Mesenchymal stem cell (in vitro differentiated cells and primary cell): Measurements from ENCODE around the gene CEP68.

Experiments
- DNase-seq: peaks from one replicate; pipeline ENCODE4 v3.0.0-alpha.2; 2013
- H2AFZ ChIP-seq: one replicate; pipeline ENCODE4 v1.6.1; 2013; ENCODE audit warnings: low read depth, mild to moderate bottlenecking, control low read depth, inconsistent platforms, low read length, moderate library complexity
- H2AK5ac ChIP-seq: 2 replicates; pipeline ENCODE4 v1.6.1; 2013; ENCODE audit warnings: low read length, moderate library complexity, mild to moderate bottlenecking, inconsistent platforms; ENCODE audit not compliant: severe bottlenecking
- H2BK120ac ChIP-seq: one replicate; pipeline ENCODE4 v1.6.1; 2013; ENCODE audit warnings: low read depth, mild to moderate bottlenecking, inconsistent platforms, low read length, moderate library complexity
- H2BK12ac ChIP-seq, 2 experiments: one replicate each; pipeline ENCODE4 v1.6.1; 2013; ENCODE audit warnings: inconsistent platforms in 2 of 2, low read length in 2 of 2, mild to moderate bottlenecking in 2 of 2, moderate library complexity in 2 of 2, control low read depth in 1 of 2
- H2BK15ac ChIP-seq: one replicate; pipeline ENCODE4 v1.6.1; 2013; ENCODE audit warnings: mild to moderate bottlenecking, low read depth, inconsistent platforms; ENCODE audit not compliant: poor library complexity, severe bottlenecking
- H2BK5ac ChIP-seq: 2 replicates; pipeline ENCODE4 v1.6.1; 2013; ENCODE audit warnings: low read depth, mild to moderate bottlenecking, low read length, control low read depth, inconsistent platforms; ENCODE audit not compliant: poor library complexity, severe bottlenecking
- H3K14ac ChIP-seq, 2 experiments: one replicate each; pipeline ENCODE4 v1.6.1; 2013; ENCODE audit warnings: inconsistent platforms in 2 of 2, low read length in 2 of 2, control low read depth in 1 of 2, mild to moderate bottlenecking in 1 of 2, moderate library complexity in 1 of 2
- H3K18ac ChIP-seq, 2 experiments: one replicate each; pipeline ENCODE4 v1.6.1; 2013; ENCODE audit warnings: inconsistent platforms in 2 of 2, low read length in 2 of 2, control low read depth in 1 of 2, low read depth in 1 of 2, mild to moderate bottlenecking in 1 of 2
- H3K23ac ChIP-seq, 2 experiments: one replicate each; pipeline ENCODE4 v1.6.1; 2013; ENCODE audit warnings: inconsistent platforms in 2 of 2, low read length in 2 of 2, mild to moderate bottlenecking in 2 of 2, moderate library complexity in 2 of 2, control low read depth in 1 of 2
- H3K27ac ChIP-seq: 2 replicates; pipeline ENCODE4 v1.5.1; 2013; ENCODE audit warnings: mild to moderate bottlenecking, moderate library complexity, low read length, control low read depth, inconsistent platforms; ENCODE audit not compliant: poor library complexity, severe bottlenecking
- H3K27me3 ChIP-seq, 2 experiments: 2 replicates each; pipeline versions ENCODE4 v1.6.1 to v1.7.0; 2013; ENCODE audit warnings: low read length in 2 of 2, mild to moderate bottlenecking in 2 of 2, moderate library complexity in 2 of 2, control low read depth in 1 of 2, inconsistent platforms in 1 of 2; ENCODE audit not compliant: control insufficient read depth in 1 of 2, insufficient read depth in 1 of 2
- H3K36me3 ChIP-seq, 2 experiments: 2 replicates each; pipeline versions ENCODE4 v1.6.1 to v1.7.0; 2013; ENCODE audit warnings: low read length in 2 of 2, control low read depth in 1 of 2, inconsistent platforms in 1 of 2, low read depth in 1 of 2, mild to moderate bottlenecking in 1 of 2; ENCODE audit not compliant: insufficient read depth in 2 of 2, control insufficient read depth in 1 of 2
- H3K4ac ChIP-seq, 2 experiments: one replicate each; pipeline ENCODE4 v1.6.1; 2013; ENCODE audit warnings: inconsistent platforms in 2 of 2, low read length in 2 of 2, mild to moderate bottlenecking in 2 of 2, moderate library complexity in 2 of 2, control low read depth in 1 of 2, low read depth in 1 of 2
- H3K4me1 ChIP-seq: 2 replicates; pipeline ENCODE4 v1.6.1; 2013; ENCODE audit warnings: low read depth, low read length, control low read depth; ENCODE audit not compliant: control insufficient read depth, insufficient read depth
- H3K4me2 ChIP-seq: 2 replicates; pipeline ENCODE4 v1.6.1; 2013; ENCODE audit warnings: low read length, mild to moderate bottlenecking, inconsistent platforms; ENCODE audit not compliant: poor library complexity, severe bottlenecking
- H3K4me3 ChIP-seq, 2 experiments: 2 replicates each; pipeline versions ENCODE4 v1.5.1 to v1.7.0; 2013; ENCODE audit warnings: low read length in 2 of 2, mild to moderate bottlenecking in 2 of 2, control low read depth in 1 of 2, low read depth in 1 of 2; ENCODE audit not compliant: insufficient read depth in 1 of 2
- H3K79me1 ChIP-seq: replicated peaks from 2 replicates; pipeline ENCODE4 v1.6.1; 2013; ENCODE audit warnings: mild to moderate bottlenecking, control low read depth, low read length, inconsistent platforms; ENCODE audit not compliant: poor library complexity, severe bottlenecking
- H3K9ac ChIP-seq: 2 replicates; pipeline ENCODE4 v1.7.0; 2013; ENCODE audit warnings: mild to moderate bottlenecking, low read length, moderate library complexity
- H3K9me3 ChIP-seq: 2 replicates; pipeline ENCODE4 v1.7.0; 2013; ENCODE audit warnings: mild to moderate bottlenecking, low read length; ENCODE audit not compliant: control insufficient read depth
- H4K8ac ChIP-seq: one replicate; pipeline ENCODE4 v1.6.1; 2013; ENCODE audit warnings: inconsistent platforms, mild to moderate bottlenecking, low read length, moderate library complexity
- H4K91ac ChIP-seq: one replicate; pipeline ENCODE4 v1.6.1; 2013; ENCODE audit warnings: mild to moderate bottlenecking, low read length, inconsistent platforms
- WGBS: methylation state at CpG from one replicate; pipeline ENCODE4 v1.1.7; 2013; ENCODE audit warnings: mixed read lengths; 5-methylcytosine and 5-hydroxymethylcytosine counted together

The CEP68 gene

GRCh38 chr2:65043001-65043400 lies 13.2 kb upstream of the CEP68 start:
- Histone ChIP-seq H3K23ac (no peak overlapping the region), H3K79me1 (no peaks in the 10 kb centered on the region), H2BK12ac (no peak overlapping the region), H2BK15ac (no peak overlapping the region), H3K4me2 (no peak overlapping the region), H3K4ac (no peak overlapping the region), H2AFZ (no peak overlapping the region), H3K27ac (no peak overlapping the region), H3K9me3 (peaks cover 10% of the 10 kb centered on the region), H3K14ac (no peak overlapping the region), H3K4me1 (peaks cover 8% of the 10 kb centered on the region), H4K91ac (no peak overlapping the region), H3K9ac (no peak overlapping the region), H2BK120ac (no peak overlapping the region), H3K27me3 (no peaks in the 10 kb centered on the region), H3K4me3 (no peak overlapping the region), H3K18ac (no peak overlapping the region), H2BK5ac (no peak overlapping the region), H4K8ac (no peak overlapping the region), H3K36me3 (no peaks in the 10 kb centered on the region), H2AK5ac (no peak overlapping the region)
- 75% methylated on average over 2 of the region's 2 CpGs for WGBS
- no peak for DNase-seq

GRCh38 chr2:65044097-65044735 lies 12.0 kb upstream of the CEP68 start:
- Histone ChIP-seq H3K27ac (no peak overlapping the region), H3K4ac (no peak overlapping the region)
- WGBS: 98% methylated on average over 7 of the region's 7 CpGs

GRCh38 chr2:65045651-65046050 lies 10.6 kb upstream of the CEP68 start:
- Histone ChIP-seq H3K27ac (no peak overlapping the region), H3K9me3 (peaks cover 10% of the 10 kb centered on the region), H2BK5ac (no peak overlapping the region), H3K14ac (no peak overlapping the region), H3K4me2 (no peak overlapping the region), H4K91ac (no peak overlapping the region), H3K27me3 (no peaks in the 10 kb centered on the region), H2AK5ac (no peak overlapping the region), H2BK120ac (no peak overlapping the region), H2BK15ac (no peak overlapping the region), H2BK12ac (no peak overlapping the region), H3K23ac (no peak overlapping the region), H2AFZ (no peak overlapping the region), H3K18ac (no peak overlapping the region), H3K79me1 (no peaks in the 10 kb centered on the region), H3K4me1 (peaks cover 10% of the 10 kb centered on the region), H3K4me3 (no peak overlapping the region), H3K9ac (no peak overlapping the region), H3K4ac (no peak overlapping the region), H4K8ac (no peak overlapping the region), H3K36me3 (no peaks in the 10 kb centered on the region)
- DNase-seq: peak; percentile 83
- WGBS: 30% methylated on average over 9 of the region's 10 CpGs

More at GRCh38 chr2:65044097-65044735, 12.0 kb upstream of the CEP68 start:
- Histone ChIP-seq H3K79me1 (no peaks in the 10 kb centered on the region), H3K23ac (no peak overlapping the region), H2BK120ac (no peak overlapping the region), H2AFZ (no peak overlapping the region), H2BK12ac (no peak overlapping the region), H3K14ac (no peak overlapping the region), H2AK5ac (no peak overlapping the region), H3K36me3 (no peaks in the 10 kb centered on the region), H3K4me2 (no peak overlapping the region), H3K4me3 (peak overlapping the region in 1 of 2 experiments; percentile 25), H3K9ac (no peak overlapping the region), H2BK5ac (no peak overlapping the region), H3K4me1 (peaks cover 8% of the 10 kb centered on the region), H4K8ac (no peak overlapping the region), H3K9me3 (peaks cover 10% of the 10 kb centered on the region), H2BK15ac (no peak overlapping the region), H4K91ac (no peak overlapping the region), H3K18ac (no peak overlapping the region), H3K27me3 (no peaks in the 10 kb centered on the region)
- no peak for DNase-seq

- H2BK5ac ChIP-seq: no peak overlapping the region
- H3K23ac ChIP-seq: no peak overlapping the region
- no peak overlapping the region for H2BK120ac ChIP-seq
- peaks cover 10% of the 10 kb centered on the region for H3K9me3 ChIP-seq
- no peak overlapping the region for H3K18ac ChIP-seq
- no peak overlapping the region for H4K91ac ChIP-seq
- no peaks in the 10 kb centered on the region for H3K79me1 ChIP-seq
- no peak overlapping the region for H2BK15ac ChIP-seq
- no peaks in the 10 kb centered on the region for H3K36me3 ChIP-seq
- no peak overlapping the region for H3K4ac ChIP-seq
- H2AFZ ChIP-seq: no peak overlapping the region
- H3K9ac ChIP-seq: no peak overlapping the region
- no peaks in the 10 kb centered on the region for H3K27me3 ChIP-seq
- H2AK5ac ChIP-seq: no peak overlapping the region
- H3K14ac ChIP-seq: no peak overlapping the region
- H2BK12ac ChIP-seq: no peak overlapping the region
- H4K8ac ChIP-seq: no peak overlapping the region
- no peak overlapping the region for H3K4me2 ChIP-seq
- peaks cover 10% of the 10 kb centered on the region for H3K4me1 ChIP-seq
- no peak overlapping the region for H3K4me3 ChIP-seq
- DNase-seq: no peak
- WGBS: 90% methylated on average over 10 of the region's 11 CpGs
- no peak overlapping the region for H3K27ac ChIP-seq
These were observed 9.4 kb upstream of the CEP68 start for GRCh38 chr2:65046633-65047407.
